WTC11 (cell line): ENCODE measurements around the gene TMEM198.

Experiments used
- ELF4 ChIP-seq: sonication (generic); formaldehyde crosslinking; IDR thresholded peaks from 2 replicates; pipeline ENCODE4 v1.8.1; 2022; ENCODE audit warnings: low read depth, mild to moderate bottlenecking, moderate library complexity, missing genetic modification reagents
- GRHL2 ChIP-seq: fragments of 250-450 bp; sonication (Bioruptor Pico); IDR thresholded peaks from 2 replicates; pipeline ENCODE4 v1.8.0; 2022; ENCODE audit warnings: mild to moderate bottlenecking, moderate library complexity; ENCODE audit not compliant: insufficient replicate concordance, severe bottlenecking
- NFE2L1 ChIP-seq: sonication (generic); formaldehyde crosslinking; IDR thresholded peaks from 2 replicates; pipeline ENCODE4 v1.8.1; 2023; ENCODE audit warnings: missing genetic modification reagents
- ZNF121 ChIP-seq: sonication (generic); formaldehyde crosslinking; IDR thresholded peaks from 2 replicates; pipeline ENCODE4 v1.8.0; 2023; ENCODE audit warnings: missing genetic modification reagents
- TF ChIP-seq, protein P1 (sequence below): sonication (generic); formaldehyde crosslinking; IDR thresholded peaks from 2 replicates; pipeline ENCODE4 v1.8.1; 2023; ENCODE audit warnings: mild to moderate bottlenecking, moderate library complexity, missing genetic modification reagents
- TF ChIP-seq, protein P2 (sequence below): fragments of 200-600 bp; IDR thresholded peaks from 2 replicates; pipeline ENCODE4 v1.8.0; 2022; ENCODE audit warnings: antibody characterized with exemption
- TF ChIP-seq, protein P3 (sequence below): sonication (generic); formaldehyde crosslinking; IDR thresholded peaks from 2 replicates; pipeline ENCODE4 v1.8.0; 2023; ENCODE audit warnings: missing genetic modification reagents
- TF ChIP-seq, protein P4 (sequence below): sonication (generic); formaldehyde crosslinking; IDR thresholded peaks from 2 replicates; pipeline ENCODE4 v1.8.1; 2023; ENCODE audit warnings: mild to moderate bottlenecking, missing genetic modification reagents, moderate library complexity
- TF ChIP-seq, protein P5 (sequence below): sonication (generic); formaldehyde crosslinking; IDR thresholded peaks from 2 replicates; pipeline ENCODE4 v1.8.0; 2023; ENCODE audit warnings: missing genetic modification reagents, mild to moderate bottlenecking, borderline replicate concordance

DNA sequence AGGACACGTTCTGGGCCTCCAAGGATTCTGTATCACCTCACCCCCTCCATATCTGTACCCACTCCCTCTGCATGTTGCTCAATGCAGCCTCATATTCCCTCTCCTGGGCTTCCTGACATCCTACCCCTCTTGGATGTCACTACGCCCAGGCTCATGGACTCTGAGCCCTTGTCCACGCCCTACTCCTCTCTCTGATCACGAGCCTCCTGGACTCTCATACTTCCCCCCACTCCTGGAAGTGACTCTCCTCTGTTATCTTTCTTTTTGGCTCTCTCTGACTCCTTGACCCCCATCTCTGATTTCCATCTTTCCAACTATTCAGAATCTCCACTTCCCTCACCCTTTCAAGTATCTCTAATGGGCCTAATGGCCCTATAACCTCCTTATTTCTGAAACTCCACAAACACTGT is 2.1 kb downstream of the TMEM198 start:
- TF ChIP-seq, protein P1, sequence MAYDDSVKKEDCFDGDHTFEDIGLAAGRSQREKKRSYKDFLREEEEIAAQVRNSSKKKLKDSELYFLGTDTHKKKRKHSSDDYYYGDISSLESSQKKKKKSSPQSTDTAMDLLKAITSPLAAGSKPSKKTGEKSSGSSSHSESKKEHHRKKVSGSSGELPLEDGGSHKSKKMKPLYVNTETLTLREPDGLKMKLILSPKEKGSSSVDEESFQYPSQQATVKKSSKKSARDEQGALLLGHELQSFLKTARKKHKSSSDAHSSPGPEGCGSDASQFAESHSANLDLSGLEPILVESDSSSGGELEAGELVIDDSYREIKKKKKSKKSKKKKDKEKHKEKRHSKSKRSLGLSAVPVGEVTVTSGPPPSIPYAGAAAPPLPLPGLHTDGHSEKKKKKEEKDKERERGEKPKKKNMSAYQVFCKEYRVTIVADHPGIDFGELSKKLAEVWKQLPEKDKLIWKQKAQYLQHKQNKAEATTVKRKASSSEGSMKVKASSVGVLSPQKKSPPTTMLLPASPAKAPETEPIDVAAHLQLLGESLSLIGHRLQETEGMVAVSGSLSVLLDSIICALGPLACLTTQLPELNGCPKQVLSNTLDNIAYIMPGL (CRISPR knock-in tag), result no peak
- TF ChIP-seq, protein P2, sequence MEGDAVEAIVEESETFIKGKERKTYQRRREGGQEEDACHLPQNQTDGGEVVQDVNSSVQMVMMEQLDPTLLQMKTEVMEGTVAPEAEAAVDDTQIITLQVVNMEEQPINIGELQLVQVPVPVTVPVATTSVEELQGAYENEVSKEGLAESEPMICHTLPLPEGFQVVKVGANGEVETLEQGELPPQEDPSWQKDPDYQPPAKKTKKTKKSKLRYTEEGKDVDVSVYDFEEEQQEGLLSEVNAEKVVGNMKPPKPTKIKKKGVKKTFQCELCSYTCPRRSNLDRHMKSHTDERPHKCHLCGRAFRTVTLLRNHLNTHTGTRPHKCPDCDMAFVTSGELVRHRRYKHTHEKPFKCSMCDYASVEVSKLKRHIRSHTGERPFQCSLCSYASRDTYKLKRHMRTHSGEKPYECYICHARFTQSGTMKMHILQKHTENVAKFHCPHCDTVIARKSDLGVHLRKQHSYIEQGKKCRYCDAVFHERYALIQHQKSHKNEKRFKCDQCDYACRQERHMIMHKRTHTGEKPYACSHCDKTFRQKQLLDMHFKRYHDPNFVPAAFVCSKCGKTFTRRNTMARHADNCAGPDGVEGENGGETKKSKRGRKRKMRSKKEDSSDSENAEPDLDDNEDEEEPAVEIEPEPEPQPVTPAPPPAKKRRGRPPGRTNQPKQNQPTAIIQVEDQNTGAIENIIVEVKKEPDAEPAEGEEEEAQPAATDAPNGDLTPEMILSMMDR, result no peak
- TF ChIP-seq ZNF121 (CRISPR knock-in tag), result no peak
- TF ChIP-seq, protein P3, sequence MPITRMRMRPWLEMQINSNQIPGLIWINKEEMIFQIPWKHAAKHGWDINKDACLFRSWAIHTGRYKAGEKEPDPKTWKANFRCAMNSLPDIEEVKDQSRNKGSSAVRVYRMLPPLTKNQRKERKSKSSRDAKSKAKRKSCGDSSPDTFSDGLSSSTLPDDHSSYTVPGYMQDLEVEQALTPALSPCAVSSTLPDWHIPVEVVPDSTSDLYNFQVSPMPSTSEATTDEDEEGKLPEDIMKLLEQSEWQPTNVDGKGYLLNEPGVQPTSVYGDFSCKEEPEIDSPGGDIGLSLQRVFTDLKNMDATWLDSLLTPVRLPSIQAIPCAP (CRISPR knock-in tag), result no peak
- TF ChIP-seq, protein P4, sequence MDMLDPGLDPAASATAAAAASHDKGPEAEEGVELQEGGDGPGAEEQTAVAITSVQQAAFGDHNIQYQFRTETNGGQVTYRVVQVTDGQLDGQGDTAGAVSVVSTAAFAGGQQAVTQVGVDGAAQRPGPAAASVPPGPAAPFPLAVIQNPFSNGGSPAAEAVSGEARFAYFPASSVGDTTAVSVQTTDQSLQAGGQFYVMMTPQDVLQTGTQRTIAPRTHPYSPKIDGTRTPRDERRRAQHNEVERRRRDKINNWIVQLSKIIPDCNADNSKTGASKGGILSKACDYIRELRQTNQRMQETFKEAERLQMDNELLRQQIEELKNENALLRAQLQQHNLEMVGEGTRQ (CRISPR knock-in tag), result no peak
- TF ChIP-seq, protein P5, sequence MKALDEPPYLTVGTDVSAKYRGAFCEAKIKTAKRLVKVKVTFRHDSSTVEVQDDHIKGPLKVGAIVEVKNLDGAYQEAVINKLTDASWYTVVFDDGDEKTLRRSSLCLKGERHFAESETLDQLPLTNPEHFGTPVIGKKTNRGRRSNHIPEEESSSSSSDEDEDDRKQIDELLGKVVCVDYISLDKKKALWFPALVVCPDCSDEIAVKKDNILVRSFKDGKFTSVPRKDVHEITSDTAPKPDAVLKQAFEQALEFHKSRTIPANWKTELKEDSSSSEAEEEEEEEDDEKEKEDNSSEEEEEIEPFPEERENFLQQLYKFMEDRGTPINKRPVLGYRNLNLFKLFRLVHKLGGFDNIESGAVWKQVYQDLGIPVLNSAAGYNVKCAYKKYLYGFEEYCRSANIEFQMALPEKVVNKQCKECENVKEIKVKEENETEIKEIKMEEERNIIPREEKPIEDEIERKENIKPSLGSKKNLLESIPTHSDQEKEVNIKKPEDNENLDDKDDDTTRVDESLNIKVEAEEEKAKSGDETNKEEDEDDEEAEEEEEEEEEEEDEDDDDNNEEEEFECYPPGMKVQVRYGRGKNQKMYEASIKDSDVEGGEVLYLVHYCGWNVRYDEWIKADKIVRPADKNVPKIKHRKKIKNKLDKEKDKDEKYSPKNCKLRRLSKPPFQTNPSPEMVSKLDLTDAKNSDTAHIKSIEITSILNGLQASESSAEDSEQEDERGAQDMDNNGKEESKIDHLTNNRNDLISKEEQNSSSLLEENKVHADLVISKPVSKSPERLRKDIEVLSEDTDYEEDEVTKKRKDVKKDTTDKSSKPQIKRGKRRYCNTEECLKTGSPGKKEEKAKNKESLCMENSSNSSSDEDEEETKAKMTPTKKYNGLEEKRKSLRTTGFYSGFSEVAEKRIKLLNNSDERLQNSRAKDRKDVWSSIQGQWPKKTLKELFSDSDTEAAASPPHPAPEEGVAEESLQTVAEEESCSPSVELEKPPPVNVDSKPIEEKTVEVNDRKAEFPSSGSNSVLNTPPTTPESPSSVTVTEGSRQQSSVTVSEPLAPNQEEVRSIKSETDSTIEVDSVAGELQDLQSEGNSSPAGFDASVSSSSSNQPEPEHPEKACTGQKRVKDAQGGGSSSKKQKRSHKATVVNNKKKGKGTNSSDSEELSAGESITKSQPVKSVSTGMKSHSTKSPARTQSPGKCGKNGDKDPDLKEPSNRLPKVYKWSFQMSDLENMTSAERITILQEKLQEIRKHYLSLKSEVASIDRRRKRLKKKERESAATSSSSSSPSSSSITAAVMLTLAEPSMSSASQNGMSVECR (CRISPR knock-in tag), result no peak
- TF ChIP-seq ELF4, result no peak
- no peak for TF ChIP-seq GRHL2 (CRISPR knock-in tag)
- no peak for TF ChIP-seq NFE2L1 (CRISPR knock-in tag)
